SK-N-SH (cell line): ENCODE results near the gene PARD3. TPM values are rescaled to one million over a fixed set of nuclear protein-coding genes. Genes with fewer than 3 reads are reported as not detected.

Source experiments
- FOSL2 ChIP-seq: IDR thresholded peaks from 2 replicates; pipeline ENCODE4 v1.4.0; 2012; ENCODE audit warnings: low read depth, mild to moderate bottlenecking, moderate library complexity, borderline replicate concordance
- MXI1 ChIP-seq: IDR thresholded peaks from 2 replicates; pipeline ENCODE4 v1.6.1; 2012; ENCODE audit warnings: mild to moderate bottlenecking, low read depth, low read length, improper control_type of control experiment
- RFX5 ChIP-seq: IDR thresholded peaks from 2 replicates; pipeline ENCODE4 v1.6.1; 2012; ENCODE audit warnings: mild to moderate bottlenecking, improper control_type of control experiment, low read length
- TEAD4 ChIP-seq: IDR thresholded peaks from 2 replicates; pipeline ENCODE4 v1.4.0; 2012; ENCODE audit warnings: mild to moderate bottlenecking, borderline replicate concordance; ENCODE audit not compliant: insufficient read depth
- YY1 ChIP-seq: IDR thresholded peaks from 2 replicates; pipeline ENCODE4 v1.4.0; 2012; ENCODE audit warnings: low read depth, mild to moderate bottlenecking
- polyA plus RNA-seq, 3 experiments: library from polyadenylated mRNA; depleted of rRNA; stranded (reverse); fragments of >200 nt; gene quantifications; 2 replicates each; pipeline ENCODE4 v1.2.3, GENCODE V29; 2012
- small RNA-seq, 7 experiments: library from RNA; depleted of rRNA; stranded (forward); fragments of <200 nt; gene quantifications; one replicate each; pipeline ENCODE3, GENCODE V24; 2012
- TF ChIP-seq, protein P1 (sequence below): IDR thresholded peaks from 2 replicates; pipeline ENCODE4 v1.4.0; 2012; ENCODE audit warnings: low read depth

PARD3 gene
- polyA plus RNA-seq, 1 of the 3 experiments (the other 2 are of a cell fraction): 29.4 TPM

DNA sequence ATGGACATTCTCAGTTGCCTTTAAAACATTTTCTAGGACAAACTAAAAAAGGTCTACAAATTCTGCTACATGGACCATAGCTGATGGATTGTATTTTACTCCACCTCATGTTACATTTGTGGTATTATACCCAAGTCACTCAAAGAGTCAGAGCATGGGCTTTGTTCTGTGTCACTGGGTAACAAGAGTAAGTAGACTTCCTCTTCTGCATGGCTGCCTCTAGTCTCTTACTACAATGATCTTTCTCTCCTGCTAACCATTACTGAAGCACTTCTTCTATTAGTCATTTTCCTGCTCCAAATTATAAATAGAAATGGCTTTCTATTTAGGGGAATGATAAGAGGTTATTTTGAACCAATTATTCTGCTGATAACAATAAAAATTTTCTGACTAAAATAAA lies 753.3 kb downstream of the PARD3 start (continued):
- TF ChIP-seq MXI1 (no peak), TEAD4 (no peak), RFX5 (no peak), YY1 (no peak), FOSL2 (no peak)
- TF ChIP-seq, protein P1, sequence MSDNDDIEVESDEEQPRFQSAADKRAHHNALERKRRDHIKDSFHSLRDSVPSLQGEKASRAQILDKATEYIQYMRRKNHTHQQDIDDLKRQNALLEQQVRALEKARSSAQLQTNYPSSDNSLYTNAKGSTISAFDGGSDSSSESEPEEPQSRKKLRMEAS: no peak
- TF ChIP-seq, all 33 proteins: peak for 0

Small RNAs within 50 kb of the gene (small RNA-seq; reads per million reads assigned to genes)
- gene ELOBP4: 0 reads per million in 7 experiments
- gene RF00019: 0 reads per million in 7 experiments
- gene RPL37P18: 0 to 0.53 (median 0) reads per million in 7 experiments
